ENCODE data around the gene KBTBD7.

- no peak for TF ChIP-seq CTCF (IDR thresholded peaks at IDR 0.05; ENCODE audit: extremely low read depth in 1 of 2, insufficient read depth in 1 of 2, low read depth in 1 of 2, low read length in 2 of 2)
- no peak for TF ChIP-seq MYC (IDR thresholded peaks at IDR 0.05; ENCODE audit: low read depth, low read length)
- no peak for TF ChIP-seq POLR2AphosphoS5 (IDR thresholded peaks at IDR 0.05; ENCODE audit: insufficient read depth, low read depth, low read length)
- no peak for TF ChIP-seq EZH2 (IDR thresholded peaks at IDR 0.05; ENCODE audit: borderline replicate concordance, low read depth, low read length, severe bottlenecking)
- TF ChIP-seq MAX (IDR thresholded peaks at IDR 0.05; ENCODE audit: insufficient read depth, insufficient read length): no peak
- TF ChIP-seq POLR2A (IDR thresholded peaks at IDR 0.05; ENCODE audit: low read depth, low read length): no peak
Measured at GRCh38 chr13:41154042-41154441, 40.3 kb downstream of the KBTBD7 start.

All from endothelial cell of umbilical vein (primary cell).